HG02973 (cell line): ENCODE measurements around the gene SLC40A1.

Experiments used
- ATAC-seq: cut with Tn5 transposase; IDR thresholded peaks from one replicate; pipeline ENCODE4 v1.9.1; 2021; ENCODE audit warnings: moderate library complexity; ENCODE audit not compliant: unreplicated experiment

SLC40A1 gene

DNA sequence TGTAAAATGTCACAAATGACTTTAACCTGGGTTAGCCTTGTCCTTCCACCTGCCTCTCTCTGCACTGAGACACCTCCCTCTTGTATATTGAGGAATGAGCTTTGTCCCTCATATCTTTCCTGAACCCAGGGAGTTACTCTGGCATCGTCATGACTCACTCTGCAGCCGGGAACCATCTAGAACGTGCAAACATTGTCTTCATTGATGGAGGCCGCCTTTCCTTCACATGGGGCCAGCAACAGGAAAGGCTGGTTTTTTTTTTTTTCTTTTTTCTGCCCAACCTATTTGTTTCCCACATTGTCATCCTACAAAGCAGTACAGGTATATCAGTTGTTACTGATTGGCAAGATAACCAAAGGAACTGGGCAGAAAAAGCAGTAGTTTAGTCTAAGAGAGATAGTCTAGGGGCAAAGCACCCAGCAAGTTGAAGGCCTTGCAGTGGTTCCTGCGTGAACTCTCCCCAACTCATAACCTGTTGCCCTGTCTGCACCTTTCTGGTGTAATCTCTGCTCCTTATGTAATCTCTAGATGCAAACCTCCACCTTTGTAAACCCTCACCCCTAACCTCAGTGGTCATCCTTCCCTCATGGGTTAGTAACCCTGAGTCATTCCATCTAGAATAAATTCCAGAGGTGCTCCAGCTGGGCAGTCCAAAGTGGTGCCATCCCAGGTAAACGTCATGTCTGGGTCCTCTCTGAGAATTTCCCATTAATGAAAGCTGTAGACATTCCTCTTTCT lies 38.3 kb downstream of the SLC40A1 start:
- no peak for ATAC-seq

DNA sequence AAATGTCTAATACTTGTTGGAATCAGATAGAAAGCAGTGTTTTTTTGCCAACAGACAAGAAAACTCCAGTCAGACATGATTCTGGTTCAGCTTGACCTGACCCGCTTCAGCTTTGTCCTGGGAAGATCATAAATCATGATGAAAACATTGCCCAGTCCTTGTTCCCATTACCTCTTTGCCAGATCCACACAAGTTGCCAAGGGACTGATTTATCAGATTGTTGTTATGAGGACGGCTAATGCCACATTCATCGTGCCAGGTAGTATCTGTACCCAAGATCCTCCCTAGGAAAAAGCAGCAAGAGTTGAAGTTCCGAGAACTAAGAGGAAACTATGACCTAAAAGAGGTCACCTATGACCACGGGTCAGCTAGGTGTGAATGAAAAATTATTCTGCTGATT lies 39.0 kb downstream of the SLC40A1 start:
- no peak for ATAC-seq

DNA sequence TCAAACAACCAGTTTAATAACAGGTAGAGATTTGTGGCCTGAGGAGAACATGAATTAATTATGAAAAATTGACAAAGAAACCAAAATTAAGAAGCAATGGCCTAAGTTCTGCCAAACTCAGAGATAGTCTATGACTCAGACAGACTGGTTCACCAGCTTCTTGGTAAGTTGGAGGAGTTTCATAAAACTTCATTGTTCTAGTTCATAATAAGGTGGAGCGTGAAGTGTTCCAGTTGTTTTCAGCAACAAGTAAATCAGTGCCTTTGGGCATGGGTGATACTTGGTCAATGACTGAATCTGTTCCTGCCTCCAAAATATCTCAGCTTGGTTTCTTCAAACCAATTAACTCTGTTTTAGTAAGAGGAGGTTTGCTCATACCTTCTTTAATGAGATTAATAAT lies 40.0 kb downstream of the SLC40A1 start:
- ATAC-seq: no peak

DNA sequence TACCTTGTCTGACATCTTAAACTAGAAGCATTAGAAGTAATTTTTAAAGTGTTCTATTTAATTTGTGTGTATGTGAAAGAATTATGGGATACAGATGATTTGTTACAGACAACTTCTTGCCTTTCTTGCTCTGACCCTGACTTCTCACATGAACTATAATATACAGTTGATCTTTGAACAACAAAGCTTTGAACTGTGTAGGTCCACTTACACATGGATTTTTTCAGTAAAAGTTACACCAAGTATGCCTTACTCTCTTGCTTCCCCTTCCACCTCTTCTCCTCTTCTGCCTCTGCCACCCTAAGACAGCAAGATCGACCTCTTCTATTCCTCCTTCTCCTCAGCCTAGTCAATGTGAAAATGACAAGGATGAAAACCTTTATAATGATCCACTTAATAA lies 42.2 kb downstream of the SLC40A1 start:
- ATAC-seq: no peak

DNA sequence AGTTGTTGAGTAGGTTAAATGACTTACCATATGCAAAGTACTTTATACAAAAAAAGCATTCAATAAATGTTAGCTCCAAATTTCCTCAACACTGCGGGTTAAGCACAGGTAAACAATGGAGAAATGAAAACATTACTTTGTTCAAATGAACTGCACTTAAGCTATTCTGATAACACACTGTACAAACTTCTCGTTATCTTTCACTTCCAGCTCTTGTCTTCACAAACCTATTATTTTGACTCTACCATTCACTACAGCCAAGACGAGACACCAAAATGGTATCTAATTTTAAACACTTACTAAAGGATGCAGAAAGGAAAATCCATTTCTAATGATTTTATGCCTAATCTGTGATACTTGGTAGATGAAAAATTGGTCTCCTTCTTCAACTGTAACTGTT lies 43.8 kb downstream of the SLC40A1 start:
- no peak for ATAC-seq

DNA sequence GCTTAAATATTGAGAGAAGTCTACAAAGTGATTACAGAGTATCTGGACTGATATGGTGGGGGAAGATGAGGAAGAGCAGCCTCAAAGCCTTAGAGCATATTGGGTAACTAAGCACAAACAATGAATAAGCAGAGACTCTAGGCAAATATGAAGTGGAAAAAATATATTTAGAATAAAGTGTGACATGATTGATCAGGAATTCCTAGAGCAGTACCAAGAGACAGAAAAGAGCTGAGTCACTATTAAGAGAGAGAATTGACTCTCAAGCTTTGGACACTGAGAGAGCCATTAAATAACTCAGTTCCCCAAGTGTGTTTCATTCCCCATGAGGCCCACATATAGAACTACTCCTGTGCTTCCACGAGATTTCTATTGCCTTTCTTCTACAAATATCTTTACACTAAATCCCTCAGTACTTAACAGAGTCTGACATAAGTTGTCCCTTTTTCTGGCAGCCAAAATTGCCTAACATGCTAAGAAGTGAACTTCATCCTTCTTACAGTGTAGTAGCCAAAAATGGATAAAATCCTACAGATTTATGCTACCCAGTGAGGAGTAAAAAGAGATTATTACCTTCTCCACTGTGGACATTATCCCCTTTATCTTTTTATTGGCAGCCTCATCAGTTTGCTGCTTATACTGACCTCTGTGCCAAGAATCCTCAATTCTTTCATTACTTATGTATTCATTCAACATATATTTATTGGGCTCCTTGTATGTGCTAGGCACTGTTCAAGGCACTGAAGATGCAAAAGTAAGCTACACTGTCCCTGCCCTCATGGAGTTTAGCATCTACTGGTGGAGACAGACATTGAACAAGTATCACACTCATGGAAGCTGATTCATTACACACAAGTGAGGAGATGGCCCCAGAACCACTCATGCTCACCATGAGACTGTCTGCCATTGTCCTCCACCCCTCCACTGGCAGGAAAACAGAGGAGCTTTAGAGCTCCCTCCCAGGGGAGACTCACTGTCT lies 45.4 kb downstream of the SLC40A1 start:
- ATAC-seq: no peak

DNA sequence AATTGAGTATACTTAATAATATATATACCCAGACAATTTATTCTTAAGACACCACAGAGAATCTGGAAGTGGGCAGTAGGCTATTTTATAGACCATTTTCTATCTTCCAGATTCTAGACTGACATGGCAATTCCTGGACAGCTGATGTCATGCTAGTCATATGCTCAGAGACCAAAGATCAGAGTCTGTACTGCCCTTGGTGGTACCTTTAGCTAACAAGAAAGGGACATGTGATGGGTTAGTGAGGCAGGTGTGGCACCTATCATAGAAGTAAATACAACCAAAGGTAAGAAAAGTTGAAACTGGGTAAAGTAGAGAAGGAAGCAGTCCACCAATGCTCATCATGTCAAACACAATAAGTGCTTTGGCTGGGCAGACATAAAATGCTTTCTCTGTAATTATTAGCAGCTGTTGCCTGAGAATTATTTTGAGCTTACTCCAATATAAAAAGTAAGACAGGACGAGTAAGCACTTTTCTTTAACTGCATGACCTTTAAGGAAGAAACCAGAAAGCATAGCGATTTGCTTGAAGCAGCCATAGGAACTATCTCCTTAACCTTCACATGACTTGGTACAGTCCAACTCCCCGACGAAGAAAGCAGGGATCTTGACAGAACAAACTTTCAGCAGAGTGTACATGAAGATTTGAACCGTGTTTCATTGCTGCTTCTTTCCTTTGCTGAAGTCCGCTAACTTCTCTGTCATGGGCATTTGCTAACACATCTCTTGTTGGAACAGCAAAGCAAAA lies 47.1 kb downstream of the SLC40A1 start:
- no peak for ATAC-seq

DNA sequence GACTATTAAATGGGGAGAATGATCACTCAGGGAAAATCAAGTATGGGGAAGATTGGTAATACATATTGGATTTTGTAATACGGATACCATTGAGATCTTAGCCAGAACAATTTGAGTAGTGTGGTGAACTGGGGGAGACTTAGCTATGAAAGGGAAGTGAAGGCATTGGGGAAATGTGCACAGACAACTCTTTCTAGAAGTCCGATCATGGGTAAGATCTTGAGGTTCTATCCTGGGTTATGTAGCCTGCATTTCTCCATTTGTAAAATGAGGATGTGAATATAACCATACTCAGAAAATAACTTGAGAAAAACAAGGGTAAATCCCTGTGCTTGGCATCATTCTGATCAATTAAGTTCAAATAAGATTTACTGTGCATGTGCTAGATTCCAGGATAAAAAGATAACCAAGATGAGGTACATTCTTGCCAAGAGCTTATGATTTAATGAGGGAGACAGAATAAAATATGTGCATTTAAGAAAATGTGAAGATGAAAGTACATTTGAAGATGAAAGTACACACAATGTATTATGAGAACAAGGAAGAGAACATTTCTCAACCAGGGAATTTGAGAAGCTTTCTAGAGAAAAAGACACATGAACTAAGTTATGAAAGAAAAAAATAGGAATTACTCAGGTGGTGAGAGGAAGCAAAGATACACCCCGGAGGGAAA lies 49.5 kb downstream of the SLC40A1 start:
- ATAC-seq: no peak

DNA sequence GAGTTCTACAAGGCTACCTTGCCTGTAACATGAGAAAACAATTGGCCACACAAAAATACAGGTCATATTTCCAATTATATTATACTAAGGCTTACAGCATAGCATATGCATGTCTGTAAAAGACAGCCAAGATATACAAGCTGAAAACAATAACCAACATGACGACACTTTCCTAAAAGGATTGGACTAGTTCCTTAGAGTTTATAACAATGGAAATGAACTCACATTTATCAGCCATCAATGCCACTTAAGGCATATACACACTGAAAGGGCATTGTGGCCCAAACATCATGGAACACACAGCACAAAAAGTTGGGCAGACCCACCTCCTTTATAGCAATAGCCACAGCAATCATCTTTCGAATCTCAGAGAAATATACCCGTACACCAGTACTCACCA lies 52.0 kb downstream of the SLC40A1 start:
- no peak for ATAC-seq

DNA sequence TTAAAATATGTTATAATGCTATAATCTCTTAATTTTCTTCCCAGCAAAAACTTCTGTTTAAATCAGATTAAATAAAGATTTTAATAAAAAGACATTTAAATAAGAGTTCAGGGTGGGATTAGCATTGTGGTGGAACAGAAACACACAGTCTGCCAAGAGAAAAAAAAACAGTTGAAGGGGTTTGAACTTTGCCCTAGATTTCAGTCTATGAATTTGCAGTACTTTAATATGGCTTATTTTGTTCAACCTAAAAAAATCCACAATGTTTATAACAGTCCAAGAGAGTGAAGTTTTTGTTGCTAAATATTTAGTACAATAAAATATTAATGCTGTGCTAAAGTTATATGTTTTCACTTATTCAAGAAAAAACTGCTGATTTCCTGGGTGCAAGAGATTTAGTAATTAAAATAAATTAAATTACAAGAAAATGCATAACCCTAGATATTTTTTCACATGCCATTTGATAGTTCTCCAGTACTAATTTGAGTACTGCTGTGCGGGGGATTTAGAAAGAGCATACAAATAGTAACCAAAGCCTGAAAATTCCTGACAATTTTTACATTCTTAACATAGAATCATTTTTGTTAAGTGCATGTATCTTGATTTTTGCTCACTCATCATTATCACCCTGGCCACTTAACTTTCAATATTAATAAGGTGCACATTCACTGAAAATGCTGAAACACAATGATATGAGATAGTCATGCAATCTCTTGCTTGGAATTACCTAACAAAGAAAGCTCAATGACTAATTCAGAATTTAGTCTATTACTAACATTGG lies 52.6 kb downstream of the SLC40A1 start:
- ATAC-seq: no peak

DNA sequence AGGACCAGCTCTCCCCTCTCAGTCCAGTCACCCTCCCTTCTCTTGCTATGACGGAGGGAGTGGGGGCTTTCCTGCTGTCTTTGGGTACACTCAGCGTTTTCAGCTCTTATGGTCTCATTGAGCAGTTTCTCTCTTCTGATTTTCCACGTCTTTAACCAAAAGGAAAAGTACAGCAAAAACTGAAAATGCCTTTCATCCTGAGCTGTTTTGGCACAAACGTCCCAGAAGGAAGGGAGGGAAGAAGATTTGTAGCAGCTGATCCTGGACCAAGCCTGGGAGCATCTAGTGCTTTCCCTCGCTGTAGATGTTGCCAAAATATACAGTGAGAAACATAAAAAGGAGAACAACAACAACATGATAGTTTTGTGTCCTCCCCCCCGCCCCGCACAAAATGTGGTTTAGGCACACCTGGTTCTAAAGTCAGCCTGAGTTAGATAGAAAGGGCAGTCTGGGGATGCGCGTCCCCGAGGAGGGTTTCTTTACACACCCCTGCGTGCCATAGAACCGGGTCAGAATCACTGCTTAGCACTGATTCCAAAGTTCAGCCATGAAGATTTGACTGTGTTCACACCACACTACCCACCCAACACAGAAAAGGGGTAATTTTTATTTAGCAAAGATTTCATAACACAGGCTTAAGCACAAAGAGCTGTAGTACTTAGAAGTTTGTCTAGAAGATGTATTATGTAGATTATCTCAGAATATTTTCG lies 53.4 kb downstream of the SLC40A1 start:
- no peak for ATAC-seq

DNA sequence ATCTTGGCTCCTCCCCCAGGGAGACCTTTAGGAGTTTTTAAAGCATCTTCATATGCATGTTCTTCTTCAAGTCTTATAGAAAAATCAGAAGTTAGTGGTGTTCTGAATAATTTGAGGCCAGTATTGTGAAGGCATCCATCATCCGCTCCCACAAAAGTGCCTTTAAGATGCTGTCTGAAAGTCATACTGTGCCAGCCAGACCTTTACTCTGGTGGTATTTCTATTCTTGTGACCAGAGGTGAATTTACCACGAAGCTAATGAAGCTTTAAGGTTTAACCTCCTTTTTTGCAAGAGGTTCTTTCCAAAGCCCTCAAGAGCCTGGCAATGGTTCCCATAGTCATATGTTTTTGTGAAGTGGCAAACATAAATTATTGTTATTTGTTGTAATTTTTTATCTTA lies 54.3 kb downstream of the SLC40A1 start:
- no peak for ATAC-seq

DNA sequence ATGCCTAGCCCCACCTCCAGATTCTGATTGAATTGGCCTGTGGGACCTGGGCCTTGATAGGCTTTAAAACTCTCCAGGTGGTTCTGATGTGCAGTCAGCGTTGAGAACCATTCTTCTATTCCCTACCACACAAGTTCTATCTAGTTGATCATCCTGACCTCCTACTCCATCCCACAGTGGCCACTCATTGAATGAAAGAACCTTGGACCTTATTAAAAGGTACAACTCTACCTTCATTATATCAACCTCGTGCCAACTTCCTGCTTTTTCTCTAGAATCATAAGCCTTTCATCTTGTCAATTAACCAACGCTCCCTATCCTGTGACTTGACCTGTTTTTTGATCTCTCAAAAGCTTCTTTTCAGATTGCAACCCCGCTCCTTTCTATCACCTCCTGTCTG lies 55.8 kb downstream of the SLC40A1 start:
- ATAC-seq: no peak

DNA sequence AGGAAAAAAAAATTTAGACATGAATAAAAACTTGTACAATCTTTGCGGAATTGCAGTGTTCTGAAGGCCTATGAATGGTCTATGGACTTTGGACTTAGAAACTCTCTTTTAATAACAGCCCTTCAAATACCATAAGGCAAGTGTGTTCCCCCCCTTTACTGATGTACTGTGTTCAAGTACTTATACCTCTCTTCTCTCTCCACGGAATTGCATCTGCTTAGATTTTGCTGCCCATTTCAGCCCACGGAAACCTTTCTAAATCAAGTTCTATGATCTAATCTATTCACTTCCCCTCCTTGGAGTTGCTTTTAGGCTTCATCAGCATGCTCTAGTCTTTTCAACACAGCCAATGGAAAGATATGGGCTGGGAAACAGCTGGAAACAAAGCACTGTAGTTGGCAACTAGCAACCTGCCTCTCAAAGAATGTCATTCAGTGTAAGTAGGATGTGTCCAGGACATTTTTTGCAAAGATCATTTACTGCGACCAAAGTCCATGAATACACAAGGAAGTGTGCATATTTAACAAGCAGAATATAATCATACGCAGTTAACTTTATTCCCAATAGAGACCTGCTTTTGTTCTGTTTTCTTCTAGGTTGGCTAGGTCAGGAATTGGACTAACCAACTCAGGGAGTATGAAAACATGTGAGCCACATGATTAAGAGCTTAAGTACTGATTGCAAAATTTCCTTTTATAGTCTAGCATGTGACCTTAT lies 58.0 kb downstream of the SLC40A1 start:
- ATAC-seq: no peak

DNA sequence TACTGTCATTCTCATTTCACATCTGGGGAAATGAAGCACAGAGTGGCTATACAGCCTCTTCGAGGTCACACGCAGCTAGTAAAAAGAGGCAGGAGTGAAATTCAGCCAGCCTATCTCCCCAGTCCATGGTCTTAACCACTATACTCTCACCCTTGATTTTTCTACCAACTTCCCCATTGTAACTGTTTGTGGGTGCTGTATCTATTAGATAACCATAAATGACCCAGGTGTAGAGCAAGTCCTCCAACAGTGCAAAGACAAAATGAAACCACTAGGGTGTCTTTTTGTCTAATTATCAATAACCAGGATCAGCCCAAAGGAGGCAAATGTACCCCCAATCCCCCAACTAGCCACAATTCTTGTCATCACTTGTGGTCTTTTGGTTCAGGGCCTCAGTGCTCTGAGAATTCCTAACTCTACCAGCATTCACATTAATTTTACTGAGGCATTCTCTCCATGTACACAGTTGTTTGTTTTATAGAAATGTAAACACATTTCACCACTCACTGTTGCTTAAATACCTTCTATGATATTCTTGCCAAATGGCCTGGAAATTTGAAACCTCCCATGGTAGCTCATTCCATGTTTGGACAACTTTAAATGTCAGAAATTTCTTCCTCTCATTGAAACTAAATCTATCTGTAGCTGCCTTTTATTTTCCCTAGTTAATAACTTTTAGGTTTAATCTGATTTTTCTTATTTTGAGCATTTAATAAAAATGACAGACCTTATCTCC lies 58.7 kb downstream of the SLC40A1 start:
- no peak for ATAC-seq

DNA sequence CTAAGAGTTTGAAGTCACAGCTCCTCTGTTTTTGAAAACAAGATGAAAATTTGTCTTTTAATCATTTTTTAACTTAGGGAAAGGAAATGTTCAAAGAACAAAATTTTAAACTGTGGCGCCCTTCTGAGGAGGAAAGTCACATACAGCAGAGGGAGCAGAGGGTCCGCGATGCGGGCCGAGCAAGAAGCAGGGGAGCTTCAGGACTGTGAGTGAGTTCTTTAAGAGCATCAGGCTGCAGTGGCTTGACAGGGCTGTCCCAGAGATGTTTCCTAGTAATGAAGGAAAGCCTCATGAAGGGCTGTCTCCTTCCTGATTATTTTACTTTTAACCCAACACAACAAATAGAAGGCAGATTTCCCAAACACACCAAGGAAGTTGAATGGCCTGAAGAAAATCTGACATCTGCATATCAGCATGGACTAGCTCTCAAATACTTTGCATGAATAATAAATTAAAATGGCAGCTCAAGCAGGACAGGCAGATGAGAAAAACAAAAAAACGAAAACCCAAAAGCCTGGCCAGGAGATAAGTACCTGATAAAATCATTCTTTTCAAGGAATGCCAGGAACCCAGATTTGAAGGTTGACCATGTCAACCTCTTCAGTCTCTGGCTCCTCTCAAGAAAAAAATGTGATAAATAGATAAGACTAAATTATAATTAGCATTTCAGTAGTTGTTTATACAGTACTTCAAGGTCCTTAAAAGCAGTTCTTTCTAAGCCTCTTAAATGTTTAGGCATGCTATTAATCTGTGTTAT lies 60.8 kb downstream of the SLC40A1 start:
- ATAC-seq: no peak

DNA sequence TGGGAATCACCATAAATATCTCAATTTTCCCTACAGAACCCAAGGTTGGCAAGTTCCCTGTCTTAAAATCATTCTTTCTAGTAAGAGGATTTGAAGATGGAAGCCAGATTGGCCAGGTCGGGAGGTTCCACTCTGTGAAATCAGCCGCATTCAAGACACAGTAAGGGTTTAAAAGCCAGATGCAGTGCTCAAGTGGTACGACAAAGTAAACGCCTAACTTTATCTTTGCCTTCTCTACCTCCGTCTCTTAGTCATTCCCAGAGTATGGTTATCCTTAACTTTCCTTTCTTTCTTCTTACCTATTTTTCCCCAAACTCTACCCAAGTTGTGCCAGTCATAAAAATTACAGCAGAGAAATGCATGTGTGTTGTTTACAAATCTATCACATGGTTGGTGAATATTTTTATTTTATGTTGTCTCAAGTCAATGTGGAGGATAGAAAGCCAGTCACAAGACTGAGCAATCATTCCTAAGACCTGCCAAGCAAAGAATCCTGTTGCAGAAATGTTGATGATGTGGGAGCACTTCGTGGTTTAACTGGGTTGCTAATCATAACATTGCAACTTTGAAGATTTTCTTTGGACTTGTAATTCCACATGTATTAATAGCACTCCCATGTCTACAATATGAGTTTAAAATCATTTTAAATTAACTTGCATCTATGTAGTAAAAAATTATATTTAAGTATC lies 62.6 kb downstream of the SLC40A1 start:
- ATAC-seq: no peak
